HG03378 (cell line): ENCODE data around the gene COL26A1.

Experiments
- ATAC-seq: cut with Tn5 transposase; IDR thresholded peaks from one replicate; pipeline ENCODE4 v1.9.1; 2021; ENCODE audit warnings: mild to moderate bottlenecking, moderate library complexity; ENCODE audit not compliant: unreplicated experiment

Gene COL26A1

GRCh38 chr7:101368422-101369165 is 5.9 kb downstream of the COL26A1 start:
- no peak for ATAC-seq

- ATAC-seq = no peak
Measured at GRCh38 chr7:101370836-101371235, 8.2 kb downstream of the COL26A1 start.

GRCh38 chr7:101373812-101374614 is 11.3 kb downstream of the COL26A1 start:
- ATAC-seq = no peak

- no peak for ATAC-seq
Measured at GRCh38 chr7:101374990-101375389, 12.3 kb downstream of the COL26A1 start.

DNA sequence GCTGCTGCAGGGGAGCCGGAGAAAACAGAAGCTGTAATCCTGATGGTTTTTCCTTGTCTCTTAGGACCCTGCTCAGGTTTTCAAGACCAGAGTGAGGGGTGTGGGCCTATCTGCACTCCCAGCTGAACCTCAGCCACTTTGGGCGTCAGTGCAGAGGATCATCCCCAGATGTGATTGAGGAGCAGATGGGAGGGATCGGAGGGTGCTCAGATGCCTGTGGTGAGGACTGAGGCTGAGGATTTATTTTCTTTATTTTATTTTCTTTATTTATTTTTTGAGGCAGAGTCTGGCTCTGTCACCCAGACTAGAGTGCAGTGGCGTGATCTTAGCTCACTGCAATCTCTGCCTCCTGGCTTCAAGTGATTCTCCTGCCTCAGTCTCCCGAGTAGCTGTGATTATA is 13.9 kb downstream of the COL26A1 start:
- ATAC-seq = no peak

GRCh38 chr7:101377189-101377736 is 14.6 kb downstream of the COL26A1 start:
- no peak for ATAC-seq

- no peak for ATAC-seq
Measured at GRCh38 chr7:101378751-101379174, 16.1 kb downstream of the COL26A1 start.

- no peak for ATAC-seq
Measured at GRCh38 chr7:101379302-101379701, 16.6 kb downstream of the COL26A1 start.

- no peak for ATAC-seq
Measured at GRCh38 chr7:101381549-101382111, 19.0 kb downstream of the COL26A1 start.

- no peak for ATAC-seq
Measured at GRCh38 chr7:101382937-101383336, 20.3 kb downstream of the COL26A1 start.

DNA sequence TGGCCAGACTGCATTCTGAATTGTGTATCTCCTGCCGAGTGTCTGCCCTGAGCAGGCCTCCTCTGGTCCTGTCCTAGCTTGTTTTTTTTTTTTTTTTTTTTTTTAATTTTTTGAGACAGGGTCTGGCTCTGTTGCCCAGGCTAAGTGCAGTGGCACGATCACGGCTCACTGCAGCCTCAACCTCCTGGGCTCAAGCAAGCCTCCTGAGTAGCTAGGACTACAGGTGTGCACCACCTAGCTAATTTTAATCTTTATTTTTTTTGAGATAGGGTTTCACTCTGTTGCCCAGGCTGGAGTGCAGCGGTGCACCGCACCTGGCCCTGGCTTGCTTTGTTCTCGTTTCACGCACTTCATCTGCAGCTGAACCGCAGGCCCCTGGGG is 23.5 kb downstream of the COL26A1 start:
- no peak for ATAC-seq

- no peak for ATAC-seq
Measured at GRCh38 chr7:101386558-101387231, 24.0 kb downstream of the COL26A1 start.

DNA sequence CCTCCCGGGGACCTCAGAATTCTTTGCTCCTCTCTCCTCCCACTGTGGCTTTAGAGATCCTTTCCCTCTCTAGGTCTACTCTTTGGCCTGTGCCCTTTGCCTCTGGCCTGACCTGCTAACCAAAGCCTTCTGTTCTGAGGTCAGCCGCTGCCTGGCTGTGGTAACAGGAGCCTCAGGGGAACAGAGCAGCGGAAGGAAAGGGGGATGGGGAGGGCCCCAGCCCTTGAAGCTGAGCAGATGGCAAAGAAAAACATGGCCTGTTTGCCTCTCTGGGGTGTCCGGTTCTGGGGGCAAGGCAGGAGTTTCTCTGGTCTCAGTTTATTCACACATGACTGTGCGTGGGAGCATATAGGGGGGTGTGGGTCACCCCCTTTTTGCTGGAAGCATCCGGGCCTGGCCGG is 28.2 kb downstream of the COL26A1 start:
- peak; percentile 89 for ATAC-seq

- ATAC-seq = no peak
Measured at GRCh38 chr7:101391991-101392390, 29.3 kb downstream of the COL26A1 start.

GRCh38 chr7:101393865-101394264 is 31.2 kb downstream of the COL26A1 start:
- ATAC-seq = no peak

GRCh38 chr7:101395376-101395775 is 32.7 kb downstream of the COL26A1 start:
- no peak for ATAC-seq

DNA sequence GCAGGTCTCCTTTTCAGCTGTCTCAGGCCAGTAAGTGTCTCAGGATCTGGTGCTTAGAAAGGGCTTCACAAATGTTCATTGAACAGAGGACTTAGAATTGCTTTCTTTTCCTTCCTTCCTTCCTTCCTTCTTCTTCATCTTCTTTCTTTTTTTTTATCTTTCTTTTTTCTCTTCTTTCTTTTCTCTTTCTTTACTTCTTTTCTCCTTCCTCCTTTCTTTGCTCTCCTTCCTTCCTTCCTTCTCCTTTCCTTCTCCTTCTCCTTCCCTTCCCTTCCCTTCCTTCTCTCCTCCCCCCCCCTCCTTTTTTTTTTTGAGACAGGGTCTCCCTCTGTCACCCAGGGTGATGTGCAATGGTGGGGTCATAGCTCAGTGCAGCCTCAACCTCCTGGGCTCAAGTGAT is 34.6 kb downstream of the COL26A1 start:
- ATAC-seq = no peak

GRCh38 chr7:101397770-101398324 is 35.2 kb downstream of the COL26A1 start:
- ATAC-seq = no peak

DNA sequence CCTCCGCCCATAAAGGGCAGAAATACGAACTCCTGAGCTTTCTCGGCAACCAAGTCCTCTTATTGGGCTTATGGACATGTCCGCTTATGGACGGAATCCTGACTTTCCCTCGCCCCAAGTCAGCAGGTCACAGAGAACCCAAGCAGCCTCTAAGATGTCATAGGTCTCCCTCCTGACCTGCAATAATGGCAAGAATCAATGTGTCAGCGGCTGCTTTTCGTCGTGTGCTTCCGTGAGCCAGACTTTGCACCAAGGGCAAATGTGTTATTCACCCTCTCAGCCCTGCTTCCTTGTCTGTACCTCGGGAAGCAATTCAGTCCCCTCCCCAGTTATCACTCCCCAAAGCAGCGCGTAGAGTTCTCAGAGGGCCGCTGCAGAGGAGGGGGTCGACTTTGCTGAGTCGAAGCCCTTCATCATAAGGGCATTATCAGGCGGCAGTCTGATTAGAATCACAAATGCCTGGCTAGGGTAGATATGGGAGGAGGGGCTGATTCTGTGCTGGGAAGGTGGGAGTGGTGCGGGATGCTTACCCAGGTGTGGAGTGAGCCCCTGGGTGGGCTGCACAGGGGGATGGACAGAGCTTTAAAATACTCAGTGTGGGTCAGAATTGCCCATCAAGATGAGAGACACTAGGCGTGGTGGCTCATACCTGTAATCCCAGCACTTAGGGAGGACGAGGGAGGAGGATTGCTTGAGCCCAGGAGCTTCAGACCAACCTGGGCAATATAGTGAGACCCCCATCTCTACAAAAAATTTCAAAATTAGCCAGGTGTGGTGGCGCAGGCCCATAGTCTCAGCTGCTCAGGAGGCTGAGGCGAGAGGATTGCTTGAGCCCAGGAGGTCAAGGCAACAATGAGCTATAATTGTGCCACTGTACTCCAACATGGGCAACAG is 36.0 kb downstream of the COL26A1 start:
- no peak for ATAC-seq

DNA sequence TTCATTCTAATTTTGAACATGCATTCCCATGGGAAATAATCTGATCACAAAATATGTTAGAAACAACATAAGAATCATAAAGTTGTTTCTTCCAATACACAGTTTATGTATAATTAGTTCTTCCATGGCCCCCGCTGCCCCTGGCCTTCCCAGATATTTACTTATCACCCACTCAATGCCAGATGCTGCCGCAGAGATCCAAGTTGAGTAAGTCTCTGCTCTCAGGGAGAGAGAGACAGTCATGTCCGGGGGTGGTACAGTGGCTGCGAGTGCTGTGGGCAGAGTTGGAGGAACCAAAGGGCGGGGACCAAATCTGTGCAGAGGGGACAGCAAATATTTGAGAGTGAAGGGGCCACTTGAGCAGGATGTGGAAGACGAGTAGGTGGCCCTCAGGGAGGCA is 37.1 kb downstream of the COL26A1 start:
- no peak for ATAC-seq
